Measurements from ENCODE around the gene SNPH.
A peak's percentile ranks its signal among the peaks of the same experiment; 100 is the strongest.

The SNPH gene

DNA sequence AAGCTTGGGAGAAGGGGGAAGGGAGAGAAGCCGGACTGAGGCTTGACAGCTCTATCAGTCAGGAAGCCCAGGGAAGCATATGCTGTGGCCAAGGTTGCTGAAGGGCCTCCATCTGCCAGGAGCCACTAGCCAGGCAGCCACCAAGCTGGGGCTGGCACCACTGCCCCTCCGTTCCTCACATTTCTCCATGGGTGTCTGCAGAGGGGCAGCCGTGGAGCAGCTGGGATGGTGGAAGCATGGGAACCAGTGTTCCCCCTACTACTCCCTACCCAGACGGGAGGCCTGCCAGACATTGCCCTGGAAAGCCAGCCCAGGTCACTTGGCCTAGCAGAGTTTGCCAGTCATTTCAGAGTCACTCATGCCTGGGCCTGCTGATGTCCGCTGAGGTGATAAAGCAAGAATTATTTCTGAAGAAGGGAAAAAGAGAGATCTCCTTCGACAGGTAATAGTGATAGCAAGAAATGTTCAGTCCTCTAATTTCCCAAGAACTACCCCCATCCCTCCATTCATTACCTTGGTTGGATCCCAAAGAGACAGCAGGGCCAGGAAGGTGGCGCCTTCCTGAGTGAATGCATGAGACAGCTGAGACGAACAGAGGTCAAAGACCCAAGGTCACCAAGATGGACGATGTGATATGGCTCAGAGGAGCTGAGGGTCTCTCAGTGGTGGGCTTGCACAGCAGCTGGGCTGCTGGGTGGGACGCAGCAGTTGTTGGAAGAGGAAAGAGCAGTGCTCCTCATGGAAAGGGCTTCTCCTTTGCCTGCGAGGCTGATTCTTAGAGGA, 21.9 kb downstream of the SNPH start:
- DNase-seq = no peak

DNA sequence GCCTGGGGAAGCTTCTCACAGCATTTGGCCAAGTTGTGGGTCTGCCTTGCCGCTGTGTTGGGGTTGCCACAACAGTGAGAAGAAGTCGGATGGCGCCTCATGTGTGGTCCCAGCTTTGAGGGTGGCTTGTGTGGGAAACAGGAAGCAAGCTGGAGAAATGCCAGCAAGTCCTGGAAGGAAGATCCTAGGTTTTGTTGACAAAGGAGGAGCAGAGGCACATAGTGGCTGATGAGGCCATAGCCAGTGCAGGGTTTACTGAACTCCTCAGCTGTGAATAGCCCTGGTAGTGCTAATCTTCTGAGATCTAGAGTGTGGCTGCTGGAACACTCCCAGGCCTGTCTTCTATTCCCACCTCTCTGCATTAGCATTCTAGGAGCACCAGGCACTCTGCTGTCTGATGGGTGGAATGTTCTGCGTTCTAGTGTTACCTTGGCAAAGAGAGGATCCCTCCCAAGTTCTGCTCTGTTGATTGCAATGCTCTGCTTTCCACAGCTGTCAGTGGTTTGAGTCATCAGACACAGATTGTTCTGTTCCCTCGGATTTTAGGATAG, 25.2 kb downstream of the SNPH start:
- DNase-seq = no peak

DNA sequence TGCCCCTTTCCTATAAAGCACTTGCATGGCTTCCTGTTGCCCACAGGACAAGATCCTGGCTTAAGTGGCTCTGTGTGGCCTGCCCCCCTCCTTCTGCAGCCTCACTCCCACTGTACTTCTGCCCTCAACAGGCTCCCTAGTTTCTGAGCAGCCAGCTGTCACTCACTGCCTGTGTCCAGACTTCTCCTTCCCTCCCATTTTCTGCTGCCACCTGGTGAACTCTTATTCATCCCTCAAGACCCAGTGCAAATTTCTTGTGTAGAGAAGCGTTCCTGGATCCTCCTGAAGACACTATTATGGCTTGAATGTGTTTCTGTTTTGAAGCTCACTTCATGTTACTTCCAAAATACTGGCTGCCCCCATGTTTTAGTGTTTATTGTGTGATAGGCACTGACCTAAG, 26.5 kb downstream of the SNPH start:
- DNase-seq = no peak

DNA sequence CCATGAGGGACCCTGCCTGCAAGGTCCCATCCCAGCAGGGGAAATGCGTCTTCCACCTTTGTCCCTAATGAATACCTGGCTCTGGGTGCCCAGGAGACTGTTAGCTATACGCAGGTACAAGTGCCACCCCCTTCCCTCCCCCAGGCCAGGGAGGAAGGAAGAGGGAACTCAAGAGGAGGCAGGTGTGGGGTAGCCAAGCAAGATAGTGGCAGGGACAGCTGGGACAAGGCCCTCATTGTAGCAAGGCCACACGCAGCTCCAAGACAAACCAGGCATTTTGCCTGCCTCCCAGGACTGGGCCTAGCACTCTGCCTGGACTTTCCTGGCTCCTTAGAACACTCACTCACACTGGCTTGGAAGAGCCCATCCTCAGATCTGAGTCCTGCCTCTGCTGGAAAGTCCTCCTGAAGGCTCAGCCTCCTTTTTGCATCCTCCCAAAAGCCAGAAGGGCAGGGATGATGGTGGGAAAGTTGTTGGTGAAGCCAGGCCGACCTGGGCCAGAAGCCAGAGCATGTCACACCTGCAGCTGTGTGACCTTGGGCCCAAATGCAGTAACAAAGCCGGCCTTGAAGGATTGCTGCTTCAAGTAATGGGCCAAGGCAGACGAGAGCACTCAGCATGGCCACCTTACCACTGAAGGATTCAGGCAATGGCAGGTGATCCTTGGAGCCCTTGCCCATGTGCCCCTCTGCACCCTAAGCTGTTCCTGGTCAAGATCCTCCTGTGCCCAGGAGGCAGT, 27.7 kb downstream of the SNPH start:
- no peak for DNase-seq

DNA sequence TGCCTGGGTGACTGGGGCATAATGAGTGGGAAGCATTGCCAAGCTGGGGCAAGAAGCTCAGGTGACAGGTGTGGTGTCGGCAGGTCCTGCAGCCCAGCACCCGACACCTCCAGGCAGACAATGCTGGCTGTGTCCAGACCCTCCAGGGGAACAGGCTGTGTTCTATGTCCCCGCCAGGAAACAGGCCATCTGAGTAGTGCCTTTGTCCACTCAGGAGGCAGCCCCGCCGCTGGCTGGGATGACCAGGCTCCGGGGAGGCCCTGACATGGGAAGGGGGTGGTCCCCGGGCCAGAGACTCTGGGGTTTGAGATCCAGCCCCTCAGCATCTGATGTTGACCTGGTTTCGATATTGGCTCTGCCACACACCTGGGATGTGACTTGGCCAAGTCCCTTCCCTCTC, 28.4 kb downstream of the SNPH start:
- DNase-seq = no peak

DNA sequence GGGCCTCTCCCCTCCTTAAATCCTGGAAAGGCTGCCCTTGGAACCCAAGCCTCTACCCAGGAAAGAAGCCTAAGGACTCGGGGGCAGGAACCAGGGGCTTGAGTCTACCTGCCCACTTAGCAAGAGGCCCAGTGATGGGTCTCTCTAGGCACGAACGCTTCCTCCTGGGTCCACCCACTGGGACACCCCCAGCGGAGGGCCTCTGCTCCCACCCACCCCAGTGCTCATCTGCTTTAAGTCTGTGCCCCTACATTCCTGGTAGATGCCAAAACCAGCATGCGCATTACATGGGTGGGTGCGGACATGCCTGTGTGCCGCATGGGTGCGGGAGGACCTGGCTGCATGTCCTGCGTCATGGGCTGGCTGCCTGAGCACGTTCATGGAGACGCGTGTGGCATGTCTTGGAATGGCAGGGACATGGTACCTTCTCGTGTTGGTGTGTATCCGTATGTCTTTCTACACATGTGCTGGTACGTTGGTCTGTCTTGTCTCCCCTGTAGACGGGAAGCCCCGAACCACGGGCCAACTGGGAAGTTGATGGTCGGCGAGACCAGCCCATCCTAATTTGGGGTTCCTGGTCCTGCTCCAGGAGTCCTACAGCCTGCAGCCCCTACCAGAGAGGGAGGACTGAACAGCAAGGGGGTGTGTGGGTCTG, 29.3 kb downstream of the SNPH start:
- DNase-seq = no peak

DNA sequence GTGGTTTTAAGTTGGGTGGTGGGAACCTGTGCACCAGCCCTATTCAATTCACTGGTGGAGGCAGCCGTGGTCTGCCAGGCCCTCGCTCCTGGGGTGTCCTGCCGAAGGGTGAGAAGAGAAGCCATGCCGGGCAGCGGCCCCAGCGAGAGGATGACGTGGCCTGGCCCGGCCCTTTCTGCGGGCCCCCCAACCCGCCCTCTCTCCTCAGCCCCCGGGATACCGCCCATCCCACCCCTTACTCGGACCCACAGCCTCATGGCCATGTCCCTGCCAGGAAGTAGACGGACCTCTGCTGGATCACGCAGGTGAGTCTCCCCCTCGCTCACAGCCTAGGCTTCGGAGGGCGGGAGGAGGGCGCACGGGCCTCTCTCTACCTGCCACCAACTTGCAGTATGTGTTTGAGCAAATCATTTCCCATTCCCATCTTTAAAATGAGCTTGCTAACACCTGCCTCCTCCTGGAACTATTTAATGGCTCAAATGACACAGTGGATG, 30.1 kb downstream of the SNPH start:
- DNase-seq = no peak

DNA sequence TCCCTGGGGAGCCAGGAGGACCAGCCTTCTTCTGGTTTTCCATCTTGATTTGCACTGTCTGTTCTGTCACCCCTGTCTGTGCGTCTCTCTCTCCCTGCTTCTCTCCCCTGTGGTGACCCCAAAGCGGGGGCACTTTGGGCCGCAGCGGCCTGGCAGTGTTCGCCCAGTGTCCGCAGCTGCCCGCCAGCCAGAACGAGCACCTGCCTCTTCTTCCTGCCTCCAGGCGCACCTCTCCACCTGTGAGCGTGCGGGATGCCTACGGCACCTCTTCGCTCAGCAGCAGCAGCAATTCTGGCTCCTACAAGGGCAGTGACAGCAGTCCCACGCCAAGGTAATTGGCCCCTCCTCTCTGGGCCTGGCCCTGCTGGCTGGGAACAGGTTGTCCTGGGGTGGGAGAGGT, 30.8 kb downstream of the SNPH start:
- no peak for DNase-seq

DNA sequence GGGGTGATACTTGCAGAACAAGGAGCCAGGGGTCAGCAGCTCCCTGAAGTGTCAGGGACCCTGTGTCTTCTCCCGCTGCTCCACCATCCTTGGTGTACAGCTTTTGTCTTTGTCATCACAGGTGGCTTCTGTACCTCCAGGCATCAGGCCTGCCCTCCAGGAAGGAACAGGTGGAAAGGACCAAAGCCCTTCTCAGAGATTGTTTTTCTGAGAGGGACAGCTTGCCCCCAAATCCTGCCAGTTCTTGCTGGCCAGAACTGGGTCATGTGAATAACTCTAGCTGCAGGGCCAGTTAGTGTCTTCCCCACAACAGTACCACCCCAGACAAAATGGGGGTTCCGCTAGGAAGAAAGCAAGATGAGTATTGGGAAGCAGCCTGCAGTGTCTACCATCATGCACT, 31.4 kb downstream of the SNPH start:
- no peak for DNase-seq

DNA sequence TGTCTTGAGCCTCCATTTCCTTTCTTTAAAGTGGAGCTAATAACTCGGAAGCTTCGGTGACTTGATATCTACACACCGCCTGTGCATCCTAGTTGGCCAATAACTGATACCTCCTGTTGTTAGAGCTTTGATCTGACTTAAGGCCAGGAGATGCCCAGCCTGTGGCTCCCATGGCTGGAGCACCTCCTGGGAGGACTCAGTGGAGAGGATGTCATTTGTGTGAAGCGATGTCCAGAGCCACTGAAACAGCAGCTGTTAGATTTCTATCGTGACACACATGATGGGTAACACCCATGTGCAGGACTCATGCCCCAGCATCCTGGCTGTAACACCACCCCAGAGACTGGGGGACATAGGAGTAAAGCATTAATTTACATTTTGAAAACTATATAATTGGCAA, 32.1 kb downstream of the SNPH start:
- no peak for DNase-seq

DNA sequence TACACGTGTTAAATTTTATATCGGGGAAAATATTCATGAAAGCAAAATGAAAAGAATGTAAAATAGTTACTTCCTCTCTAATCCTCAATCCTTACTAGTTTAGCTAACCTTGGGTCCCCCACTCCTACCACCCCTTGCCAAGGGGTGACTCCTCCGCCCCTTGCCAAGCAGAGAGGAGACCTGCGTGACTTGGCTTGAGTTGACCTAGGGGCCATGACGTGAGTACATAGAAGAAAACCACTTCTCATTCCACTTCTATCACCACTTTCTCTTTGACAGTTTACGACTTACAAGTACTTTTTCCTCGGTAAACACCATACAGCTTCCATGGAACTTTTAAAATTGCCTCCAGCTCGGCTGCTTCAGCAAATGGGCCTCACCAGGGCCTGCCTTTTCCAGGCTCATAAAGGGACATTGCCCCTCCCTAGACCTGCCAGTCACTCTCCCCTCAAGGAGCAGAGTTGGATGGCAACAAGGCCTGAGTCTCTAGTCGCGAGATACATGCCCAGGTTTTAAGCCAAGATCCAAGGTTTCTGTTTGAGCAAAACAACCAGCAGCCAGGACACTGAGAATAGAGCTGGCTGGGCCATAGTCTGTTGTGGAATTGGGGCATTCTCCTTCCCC, 32.9 kb downstream of the SNPH start:
- DNase-seq = no peak

DNA sequence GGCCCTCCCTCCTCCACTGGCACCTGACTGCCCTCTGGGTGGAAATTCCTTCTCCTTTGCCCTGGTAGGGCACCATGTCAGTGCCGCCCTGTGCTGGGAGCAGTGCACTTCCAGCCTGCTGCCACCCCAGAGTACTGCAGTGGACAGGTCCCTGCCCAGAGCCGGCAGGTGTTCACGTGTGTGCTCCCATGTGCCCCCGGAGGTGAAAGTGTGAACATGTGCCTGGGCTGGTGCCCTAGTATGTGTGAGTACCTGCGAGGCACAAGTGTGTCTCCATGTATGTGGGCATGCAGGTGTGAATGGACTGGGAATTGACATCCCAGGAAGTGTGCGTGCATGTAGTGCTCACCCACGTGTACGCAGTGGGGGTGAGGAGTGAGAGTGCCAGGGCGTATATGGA, 33.4 kb downstream of the SNPH start:
- peak; percentile 35 to 37 for DNase-seq

DNA sequence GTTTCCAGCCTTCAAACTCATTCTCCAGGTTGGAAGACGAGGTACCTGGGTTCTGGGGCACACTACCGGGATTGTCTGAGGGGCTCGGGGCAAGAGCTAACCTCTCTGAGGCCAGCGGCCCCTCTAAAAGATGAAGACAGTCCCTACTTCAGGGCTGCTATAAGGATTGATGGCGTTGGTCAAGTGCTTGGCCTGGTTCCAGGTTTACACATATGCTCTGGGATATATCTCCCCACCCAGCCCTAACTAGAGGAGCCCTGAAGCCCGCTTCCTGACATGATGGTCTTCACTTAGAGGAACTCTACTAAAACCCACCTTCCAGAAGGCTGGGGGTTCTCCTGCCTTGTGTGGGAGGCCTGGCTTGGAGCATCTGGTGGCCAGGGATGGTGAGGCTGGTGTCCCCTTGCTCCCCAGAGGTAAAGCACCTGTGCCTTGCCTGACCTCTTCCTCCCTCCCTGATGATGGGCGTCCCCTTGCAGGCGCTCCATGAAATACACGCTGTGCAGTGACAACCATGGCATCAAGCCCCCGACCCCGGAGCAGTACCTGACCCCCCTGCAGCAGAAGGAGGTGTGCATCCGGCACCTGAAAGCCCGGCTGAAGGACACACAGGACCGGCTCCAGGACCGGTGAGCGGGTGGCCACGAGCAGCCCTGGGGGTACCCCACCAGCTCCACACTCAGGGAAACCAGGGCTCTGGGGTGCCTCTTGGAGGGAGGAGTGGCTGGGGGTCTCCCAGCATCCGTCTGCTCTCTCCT, 34.2 kb downstream of the SNPH start:
- no peak for DNase-seq

DNA sequence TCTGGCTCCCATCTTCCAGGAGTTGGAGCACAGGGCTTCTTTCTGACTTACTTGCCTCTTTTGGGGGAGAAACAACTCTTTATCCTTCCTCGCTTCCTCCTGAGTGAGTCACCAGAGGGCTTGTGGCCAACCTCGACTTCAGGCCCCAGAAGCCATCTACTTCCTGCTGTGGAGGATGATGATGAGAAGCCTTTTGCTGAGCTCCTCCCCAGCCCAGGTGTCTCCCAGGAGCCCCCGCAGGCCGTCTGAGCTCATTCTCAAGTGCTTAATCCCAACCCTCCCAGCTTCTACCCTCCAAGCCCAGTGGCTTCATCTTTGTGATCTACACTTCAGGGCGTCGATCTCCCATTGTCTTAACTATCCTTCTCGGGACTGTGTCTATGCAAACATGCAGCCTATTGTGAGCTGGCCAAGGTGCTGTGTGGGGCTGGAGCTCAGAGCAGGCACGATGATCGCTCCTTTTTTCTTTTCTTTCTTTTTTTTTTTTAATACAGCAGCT, 35.0 kb downstream of the SNPH start:
- DNase-seq = peak; percentile 28 to 45

DNA sequence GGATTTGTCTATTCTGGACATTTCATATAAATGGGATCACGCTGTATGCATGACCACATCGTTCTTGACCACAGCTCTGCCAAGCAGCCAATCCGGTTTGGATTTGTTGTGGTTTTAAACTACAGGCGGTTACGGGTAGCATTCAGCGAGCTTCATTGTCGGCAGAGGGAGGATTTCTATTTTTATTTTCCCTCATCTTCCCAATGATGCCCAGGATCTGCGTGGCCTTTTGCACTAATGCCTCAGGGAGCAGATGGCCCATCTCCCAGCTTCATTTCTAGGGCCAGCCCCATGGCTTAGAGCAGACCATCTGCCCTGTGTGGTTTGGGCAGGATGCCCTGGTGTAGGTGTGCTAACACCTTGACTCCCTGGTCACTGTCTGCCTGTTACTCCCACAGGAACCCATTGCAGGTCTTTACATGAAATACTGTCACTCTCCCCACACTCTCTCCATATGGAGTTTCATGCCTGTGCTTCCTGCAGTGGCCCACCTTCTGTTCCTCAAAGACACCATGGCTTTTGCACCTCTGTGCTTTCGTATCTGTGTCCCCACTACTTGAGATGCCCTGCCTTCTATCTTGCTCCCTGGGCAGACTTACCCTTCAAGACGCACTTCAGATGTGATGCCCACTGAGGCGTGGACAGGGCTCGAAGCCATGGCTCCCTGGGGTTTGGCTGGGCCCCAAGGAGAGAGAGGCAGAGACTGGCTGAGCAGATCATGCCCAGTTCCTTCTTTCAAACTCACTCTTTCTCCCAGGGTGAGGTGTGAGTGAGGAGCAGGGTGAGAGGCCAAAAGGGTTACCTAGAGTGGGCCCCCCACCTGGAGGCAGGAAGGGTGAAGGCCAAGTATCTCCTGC, 36.8 kb downstream of the SNPH start:
- no peak for DNase-seq

DNA sequence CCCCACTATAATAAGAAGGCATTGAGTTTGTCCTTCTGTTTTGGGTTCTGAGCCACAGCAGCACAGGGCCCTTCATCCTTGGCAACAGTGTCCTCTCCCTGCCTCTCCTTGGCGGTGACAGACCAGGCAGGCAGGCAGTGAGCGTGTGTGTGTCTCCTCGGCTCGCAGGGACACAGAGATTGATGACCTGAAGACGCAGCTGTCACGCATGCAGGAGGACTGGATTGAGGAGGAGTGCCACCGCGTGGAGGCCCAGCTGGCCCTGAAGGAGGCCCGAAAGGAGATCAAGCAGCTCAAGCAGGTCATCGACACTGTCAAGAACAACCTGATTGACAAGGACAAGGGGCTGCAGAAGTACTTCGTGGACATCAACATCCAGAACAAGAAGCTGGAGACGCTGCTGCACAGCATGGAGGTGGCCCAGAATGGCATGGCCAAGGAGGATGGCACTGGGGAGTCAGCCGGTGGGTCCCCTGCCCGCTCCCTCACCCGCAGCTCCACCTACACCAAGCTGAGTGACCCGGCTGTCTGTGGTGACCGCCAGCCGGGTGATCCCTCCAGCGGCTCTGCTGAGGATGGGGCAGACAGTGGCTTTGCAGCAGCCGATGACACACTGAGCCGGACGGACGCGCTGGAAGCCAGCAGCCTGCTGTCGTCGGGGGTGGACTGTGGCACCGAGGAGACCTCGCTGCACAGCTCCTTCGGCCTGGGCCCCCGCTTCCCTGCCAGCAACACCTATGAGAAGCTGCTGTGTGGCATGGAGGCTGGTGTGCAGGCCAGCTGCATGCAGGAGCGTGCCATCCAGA, 38.8 kb downstream of the SNPH start:
- no peak for DNase-seq

DNA sequence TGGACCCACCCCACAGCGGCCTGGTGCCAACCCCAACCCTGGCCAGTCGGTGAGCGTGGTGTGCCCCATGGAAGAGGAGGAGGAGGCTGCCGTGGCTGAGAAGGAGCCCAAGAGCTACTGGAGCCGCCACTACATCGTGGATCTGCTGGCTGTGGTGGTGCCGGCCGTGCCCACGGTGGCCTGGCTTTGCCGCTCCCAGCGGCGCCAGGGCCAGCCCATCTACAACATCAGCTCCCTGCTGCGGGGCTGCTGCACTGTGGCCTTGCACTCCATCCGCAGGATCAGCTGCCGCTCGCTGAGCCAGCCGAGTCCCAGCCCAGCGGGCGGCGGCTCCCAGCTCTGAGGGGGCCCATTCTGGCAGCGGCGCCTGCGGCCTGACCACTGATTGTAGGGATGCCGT, 39.6 kb downstream of the SNPH start:
- no peak for DNase-seq

DNA sequence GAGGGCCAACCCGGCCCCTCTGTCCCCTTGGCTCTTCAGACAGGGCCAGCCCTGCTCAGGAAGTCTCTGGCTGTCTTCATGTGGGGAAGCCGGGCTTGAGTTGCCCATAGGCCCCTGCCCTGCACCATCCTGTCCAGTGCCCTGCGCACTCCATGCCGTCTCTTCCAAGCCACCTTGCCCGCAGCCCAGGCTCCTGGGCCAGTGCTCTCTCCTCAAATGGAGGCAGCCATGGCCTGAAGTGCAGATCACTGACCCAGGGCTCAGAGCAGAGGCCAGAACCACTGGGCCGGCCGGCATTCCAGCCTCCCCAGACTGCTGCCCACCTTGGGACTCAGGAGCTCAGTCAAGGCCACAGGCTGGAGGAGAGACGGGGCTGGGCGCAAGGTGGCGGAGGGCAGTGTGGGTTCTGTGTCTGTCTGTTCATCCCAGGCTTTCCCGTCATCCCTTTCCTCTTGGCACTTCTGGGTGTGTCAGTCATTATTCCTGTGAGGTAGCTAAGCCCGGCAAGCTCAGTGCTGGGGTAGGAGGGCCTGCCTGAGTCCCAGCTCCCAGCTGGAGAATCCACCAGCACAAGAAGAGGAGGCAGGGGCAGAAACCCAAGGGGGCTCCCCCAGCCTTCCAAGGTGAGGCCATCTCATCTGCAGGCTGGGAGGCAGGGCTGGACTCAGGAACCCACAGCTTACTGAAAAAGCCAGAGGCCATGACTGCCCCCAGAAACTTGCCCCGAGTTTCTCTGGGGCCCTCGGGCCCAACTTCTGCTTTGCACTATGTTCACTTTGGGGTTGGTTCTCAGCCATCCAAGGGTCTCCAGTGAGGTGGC, 40.4 kb downstream of the SNPH start:
- DNase-seq = no peak

DNA sequence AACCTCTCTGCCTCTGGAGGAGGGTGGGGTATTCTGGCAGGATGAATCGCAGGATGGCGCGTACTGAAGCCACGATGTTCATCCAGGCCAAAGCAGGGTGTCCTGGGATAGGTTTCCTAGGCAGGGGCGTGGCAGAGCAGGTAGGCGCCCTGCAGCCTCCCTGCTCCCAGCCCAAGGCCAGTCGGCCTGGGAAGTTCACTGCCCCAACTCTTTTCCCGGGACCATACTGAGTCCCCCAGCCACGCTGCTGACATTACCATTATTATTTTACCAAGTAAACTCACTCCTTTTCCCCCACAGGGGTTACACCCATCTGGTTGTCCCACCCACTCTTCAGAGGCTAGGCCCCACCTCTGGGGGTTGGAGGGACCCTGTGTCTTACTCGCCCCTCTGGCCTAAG, 41.1 kb downstream of the SNPH start:
- DNase-seq = no peak

All from activated CD4-positive, alpha-beta T cell treated with anti-CD3 and anti-CD28 coated beads, Interleukin-2, amount 50 U/mL, for 4 hours (primary cell).